GM18951 (cell line): ENCODE measurements around the gene SCN2A.
"Not testable (repeated sequence)": the region's sequence is repeated elsewhere in the genome, so short reads cannot be mapped to it uniquely, and the experiment has no call there.

Experiments used
- POLR2A ChIP-seq: IDR thresholded peaks from 4 replicates; pipeline ENCODE4 v1.6.1; 2011; ENCODE audit warnings: mild to moderate bottlenecking; ENCODE audit not compliant: insufficient read length, insufficient read depth; ENCODE audit errors: extremely low read depth
- in situ Hi-C: fragments of 300-500 bp; cut with MboI; formaldehyde crosslinking; loops from one replicate; pipeline ENCODE4 v1.12.0; 2022; ENCODE audit warnings: low sequenced_read_pairs, mixed read lengths, inconsistent platforms; ENCODE audit not compliant: unreplicated experiment

The SCN2A gene

GRCh38 chr2:165227571-165227970, 11.6 kb upstream of the SCN2A start:
- in situ Hi-C loops: no loop called here
- no peak for TF ChIP-seq POLR2A

- TF ChIP-seq POLR2A: no peak
- in situ Hi-C loops: no loop called here
Observed at GRCh38 chr2:165237056-165237455, 2.2 kb upstream of the SCN2A start.

GRCh38 chr2:165238295-165238694, 919 bp upstream of the SCN2A start:
- TF ChIP-seq POLR2A: no peak
- in situ Hi-C loops: no loop called here

- in situ Hi-C loops: no loop called here
Observed at GRCh38 chr2:165239856-165240515, 772 bp downstream of the SCN2A start.

GRCh38 chr2:165240916-165241315, 1.7 kb downstream of the SCN2A start:
- no peak for TF ChIP-seq POLR2A
- in situ Hi-C loops: no loop called here

More at GRCh38 chr2:165239856-165240515, 772 bp downstream of the SCN2A start:
- no peak for TF ChIP-seq POLR2A

- TF ChIP-seq POLR2A: no peak
Observed at GRCh38 chr2:165245081-165245793, 6.0 kb downstream of the SCN2A start.

GRCh38 chr2:165248238-165248637, 9.0 kb downstream of the SCN2A start:
- in situ Hi-C loops: no loop called here
- no peak for TF ChIP-seq POLR2A

More at GRCh38 chr2:165245081-165245793, 6.0 kb downstream of the SCN2A start:
- in situ Hi-C loops: no loop called here

GRCh38 chr2:165251366-165251765, 12.2 kb downstream of the SCN2A start:
- in situ Hi-C loops: no loop called here
- TF ChIP-seq POLR2A: no peak

- in situ Hi-C loops: no loop called here
- no peak for TF ChIP-seq POLR2A
Observed at GRCh38 chr2:165253178-165253577, 14.0 kb downstream of the SCN2A start.

- in situ Hi-C loops: no loop called here
Observed at GRCh38 chr2:165256618-165257017, 17.4 kb downstream of the SCN2A start.

GRCh38 chr2:165260347-165260746, 21.1 kb downstream of the SCN2A start:
- in situ Hi-C loops: not testable (repeated sequence)

More at GRCh38 chr2:165256618-165257017, 17.4 kb downstream of the SCN2A start:
- TF ChIP-seq POLR2A: no peak

GRCh38 chr2:165268754-165269153, 29.5 kb downstream of the SCN2A start:
- TF ChIP-seq POLR2A: no peak
- in situ Hi-C loops: no loop called here

GRCh38 chr2:165273176-165273575, 34.0 kb downstream of the SCN2A start:
- in situ Hi-C loops: no loop called here
- TF ChIP-seq POLR2A: no peak

- no peak for TF ChIP-seq POLR2A
- in situ Hi-C loops: no loop called here
Observed at GRCh38 chr2:165274698-165275097, 35.5 kb downstream of the SCN2A start.

- in situ Hi-C loops: no loop called here
Observed at GRCh38 chr2:165275932-165276331, 36.7 kb downstream of the SCN2A start.

More at GRCh38 chr2:165275932-165276331, 36.7 kb downstream of the SCN2A start:
- TF ChIP-seq POLR2A: no peak
